Fibroblast of lung (primary cell): ENCODE measurements around the gene NEK6. TPM values are rescaled to one million over a fixed set of nuclear protein-coding genes. Genes with fewer than 3 reads are reported as not detected.

ENCODE experiments used
- DNase-seq, 2 donors: peaks; one replicate each; pipeline versions ENCODE4 v3.0.0 to v3.0.0-alpha.2; 2010; ENCODE audit warnings: low read depth in 2 of 2
- H2AFZ ChIP-seq: 2 replicates; pipeline ENCODE4 v1.5.1; 2012; ENCODE audit warnings: low read length, control low read depth, inconsistent platforms
- H3K27ac ChIP-seq: 2 replicates; pipeline ENCODE4 v1.5.1; 2011; ENCODE audit warnings: low read length, control low read depth; ENCODE audit not compliant: insufficient read depth
- H3K27me3 ChIP-seq: 2 replicates; pipeline ENCODE4 v1.5.1; 2011; ENCODE audit warnings: mild to moderate bottlenecking, low read length; ENCODE audit not compliant: control insufficient read depth, insufficient read depth
- H3K36me3 ChIP-seq: 2 replicates; pipeline ENCODE4 v1.5.1; 2011; ENCODE audit warnings: low read length; ENCODE audit not compliant: control insufficient read depth, insufficient read depth
- H3K4me1 ChIP-seq: 2 replicates; pipeline ENCODE4 v1.5.1; 2011; ENCODE audit warnings: low read length; ENCODE audit not compliant: control insufficient read depth, insufficient read depth; ENCODE audit errors: extremely low read depth
- H3K4me2 ChIP-seq: 2 replicates; pipeline ENCODE4 v1.5.1; 2011; ENCODE audit warnings: low read length, control low read depth; ENCODE audit not compliant: insufficient read depth; ENCODE audit errors: extremely low read depth
- H3K4me3 ChIP-seq, 4 experiments: fragments of 200-600 bp in 1 of 4; sonication (generic) in 1 of 4; replicated peaks in 1 of 4; 2 replicates each; pipeline ENCODE4 v1.5.1; 2011 to 2016; ENCODE audit warnings: low read length in 4 of 4, low read depth in 3 of 4, mild to moderate bottlenecking in 3 of 4, control low read depth in 2 of 4, inconsistent platforms in 1 of 4, mixed read lengths in 1 of 4; ENCODE audit not compliant: insufficient read depth in 1 of 4; ENCODE audit errors: control extremely low read depth in 1 of 4
- H3K79me2 ChIP-seq: 2 replicates; pipeline ENCODE4 v1.5.1; 2012; ENCODE audit warnings: mild to moderate bottlenecking, low read length, inconsistent platforms; ENCODE audit not compliant: control insufficient read depth, insufficient read depth
- H3K9ac ChIP-seq: 2 replicates; pipeline ENCODE4 v1.5.1; 2011; ENCODE audit warnings: mild to moderate bottlenecking, low read length, control low read depth; ENCODE audit not compliant: insufficient read depth
- H3K9me3 ChIP-seq: 2 replicates; pipeline ENCODE4 v1.5.1; 2012; ENCODE audit warnings: low read depth, low read length; ENCODE audit not compliant: control insufficient read depth, insufficient read depth
- H4K20me1 ChIP-seq: 2 replicates; pipeline ENCODE4 v1.5.1; 2011; ENCODE audit warnings: low read length; ENCODE audit not compliant: control insufficient read depth, insufficient read depth; ENCODE audit errors: extremely low read depth
- CTCF ChIP-seq, 2 donors: IDR thresholded peaks in 1 of 2; conservative IDR thresholded peaks in 1 of 2; 1 replicate in 1 of 2; 2 replicates in 1 of 2; pipeline ENCODE4 v1.5.1; 2011 to 2012; ENCODE audit warnings: low read length in 2 of 2, control low read depth in 1 of 2, inconsistent platforms in 1 of 2, low read depth in 1 of 2, mild to moderate bottlenecking in 1 of 2
- EZH2 ChIP-seq: IDR thresholded peaks from 2 replicates; pipeline ENCODE4 v1.5.1; 2012; ENCODE audit warnings: low read length, control low read depth, mild to moderate bottlenecking; ENCODE audit errors: missing control alignments
- polyA plus RNA-seq, 2 donors: library from polyadenylated mRNA; depleted of rRNA in 1 of 2; stranded (reverse) in 1 of 2; unstranded in 1 of 2; fragments of >200 nt; gene quantifications; 2 replicates each; pipeline ENCODE4 v1.2.1, GENCODE V29; 2011 to 2012; ENCODE audit warnings: missing spikeins in 1 of 2
- total RNA-seq: library from RNA; depleted of rRNA; stranded (reverse); fragments of >200 nt; gene quantifications from 2 replicates; pipeline ENCODE4 v1.2.1, GENCODE V29; 2014

NEK6 gene
- total and polyA plus RNA-seq, 2 donors (not counting 1 experiment from before 2014, with no cell fraction given) = 71.2 to 71.4 TPM

- Histone ChIP-seq H3K79me2 (peaks cover 69% of the 10 kb centered on the region), H4K20me1 (no peaks in the 10 kb centered on the region), H3K4me3 (no peak overlapping the region), H2AFZ (no peak overlapping the region), H3K27ac (no peak overlapping the region), H3K27me3 (no peaks in the 10 kb centered on the region), H3K9ac (no peak overlapping the region), H3K36me3 (no peaks in the 10 kb centered on the region), H3K4me1 (no peaks in the 10 kb centered on the region), H3K4me2 (no peak overlapping the region), H3K9me3 (no peaks in the 10 kb centered on the region)
- no peak for DNase-seq
- TF ChIP-seq CTCF (conservative IDR thresholded peaks at IDR 0.05 in 1 of 2, IDR thresholded peaks at IDR 0.05 in 1 of 2; ENCODE audit: low read depth in 1 of 2, low read length in 2 of 2) (no peak), EZH2 (no peak)
Measured at GRCh38 chr9:124373386-124373785, 115.6 kb downstream of the NEK6 start.

DNA sequence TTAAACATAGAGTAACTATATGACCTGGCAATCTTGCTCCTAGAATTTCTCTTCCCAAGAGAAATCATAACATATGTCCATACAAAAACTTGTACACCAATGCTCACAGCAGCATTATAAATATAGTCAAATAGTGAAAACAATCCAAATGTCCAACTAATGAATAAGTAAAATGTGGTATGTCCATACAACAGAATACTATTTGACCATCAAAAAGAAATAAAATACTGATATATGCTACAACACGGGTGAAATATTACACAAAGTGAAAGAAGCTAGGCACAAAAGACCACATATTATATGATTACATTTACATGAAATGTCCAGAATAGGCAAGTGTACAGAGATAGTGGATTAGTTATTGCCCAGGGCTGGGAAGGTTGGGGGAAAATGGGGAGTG is 116.1 kb downstream of the NEK6 start:
- no peak overlapping the region for H2AFZ ChIP-seq
- no peak overlapping the region for H3K4me2 ChIP-seq
- no peak overlapping the region for H3K9ac ChIP-seq
- no peak for DNase-seq
- no peaks in the 10 kb centered on the region for H3K4me1 ChIP-seq
- TF ChIP-seq EZH2 (no peak), CTCF (conservative IDR thresholded peaks at IDR 0.05 in 1 of 2, IDR thresholded peaks at IDR 0.05 in 1 of 2; ENCODE audit: low read depth in 1 of 2, low read length in 2 of 2) (no peak)
- H3K4me3 ChIP-seq = no peak overlapping the region
- H4K20me1 ChIP-seq = no peaks in the 10 kb centered on the region
- H3K36me3 ChIP-seq = no peaks in the 10 kb centered on the region
- H3K27ac ChIP-seq = no peak overlapping the region
- H3K27me3 ChIP-seq = no peaks in the 10 kb centered on the region
- H3K9me3 ChIP-seq = no peaks in the 10 kb centered on the region
- peaks cover 67% of the 10 kb centered on the region for H3K79me2 ChIP-seq

DNA sequence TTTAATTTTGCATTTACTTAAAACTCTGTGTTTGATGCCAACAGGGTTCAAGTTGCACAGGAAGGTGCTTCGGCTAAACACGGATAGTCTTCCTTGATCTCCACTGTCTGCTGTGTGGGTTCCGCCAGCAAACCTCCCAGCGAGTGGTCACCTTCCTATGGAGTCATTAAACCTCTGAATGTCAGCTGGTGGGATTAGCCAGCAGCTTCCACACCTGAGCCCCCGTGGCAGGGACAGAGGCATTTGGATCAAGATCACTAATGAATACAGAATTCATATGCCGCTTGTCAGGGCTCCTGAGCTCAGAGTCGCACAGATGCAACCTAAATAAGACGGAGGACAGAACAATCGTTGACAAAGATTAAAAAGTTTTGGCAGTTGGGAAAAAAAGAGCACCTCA is 118.0 kb downstream of the NEK6 start:
- Histone ChIP-seq H3K36me3 (peaks cover 2% of the 10 kb centered on the region), H3K4me3 (no peak overlapping the region), H2AFZ (no peak overlapping the region), H3K27ac (no peak overlapping the region), H3K79me2 (peaks cover 65% of the 10 kb centered on the region), H3K4me2 (no peak overlapping the region), H3K27me3 (no peaks in the 10 kb centered on the region), H3K9ac (no peak overlapping the region), H3K4me1 (no peaks in the 10 kb centered on the region), H4K20me1 (no peaks in the 10 kb centered on the region), H3K9me3 (no peaks in the 10 kb centered on the region)
- no peak for TF ChIP-seq EZH2
- TF ChIP-seq CTCF (conservative IDR thresholded peaks at IDR 0.05 in 1 of 2, IDR thresholded peaks at IDR 0.05 in 1 of 2; ENCODE audit: low read depth in 1 of 2, low read length in 2 of 2) = no peak
- no peak for DNase-seq
